GM23338 (cell line): ENCODE data around the gene USF2. TPM values are rescaled to one million over a fixed set of nuclear protein-coding genes. Genes with fewer than 3 reads are reported as not detected.

ENCODE experiments used
- ATAC-seq: fragments of 200-7000 bp; cut with Tn5 transposase; 3 replicates; pipeline ENCODE4 v1.9.1; 2020
- DNase-seq: peaks from one replicate; pipeline ENCODE4 v3.0.0-alpha.2; 2015; ENCODE audit warnings: low spot score
- H2AFZ ChIP-seq: fragments of 200-600 bp; sonication (generic); 2 replicates; pipeline ENCODE4 v1.8.0; 2016; ENCODE audit warnings: antibody characterized with exemption, mild to moderate bottlenecking, moderate library complexity
- H3F3A ChIP-seq: fragments of 200-600 bp; sonication (generic); replicated peaks from 2 replicates; pipeline ENCODE4 v1.8.0; 2017; ENCODE audit warnings: antibody characterized with exemption, mixed run types, low read depth
- H3K27ac ChIP-seq: fragments of 200-600 bp; sonication (generic); 2 replicates; pipeline ENCODE4 v1.6.1; 2016; ENCODE audit warnings: low read depth
- H3K27me3 ChIP-seq: fragments of 200-600 bp; sonication (generic); 2 replicates; pipeline ENCODE4 v1.8.0; 2016; ENCODE audit warnings: mild to moderate bottlenecking, mixed run types, moderate library complexity; ENCODE audit not compliant: insufficient read depth
- H3K36me3 ChIP-seq: fragments of 200-600 bp; sonication (generic); 2 replicates; pipeline ENCODE4 v1.8.0; 2016; ENCODE audit warnings: mild to moderate bottlenecking; ENCODE audit not compliant: insufficient read depth
- H3K4me1 ChIP-seq: fragments of 200-600 bp; sonication (generic); 2 replicates; pipeline ENCODE4 v1.8.0; 2016; ENCODE audit warnings: mild to moderate bottlenecking, moderate library complexity; ENCODE audit not compliant: insufficient read depth
- H3K4me2 ChIP-seq: fragments of 200-600 bp; sonication (generic); 2 replicates; pipeline ENCODE4 v1.7.1; 2017; ENCODE audit warnings: mixed run types
- H3K4me3 ChIP-seq: fragments of 200-600 bp; sonication (generic); 2 replicates; pipeline ENCODE4 v1.6.1; 2016; ENCODE audit warnings: mixed run types
- H3K79me2 ChIP-seq: fragments of 200-600 bp; sonication (generic); replicated peaks from 2 replicates; pipeline ENCODE4 v1.8.0; 2017; ENCODE audit warnings: mild to moderate bottlenecking; ENCODE audit not compliant: insufficient read depth
- H3K9me2 ChIP-seq: fragments of 200-600 bp; sonication (generic); 2 replicates; pipeline ENCODE4 v1.8.0; 2017; ENCODE audit not compliant: insufficient read depth
- H4K20me1 ChIP-seq: fragments of 200-600 bp; sonication (generic); replicated peaks from 2 replicates; pipeline ENCODE4 v1.8.0; 2017; ENCODE audit warnings: mild to moderate bottlenecking; ENCODE audit not compliant: insufficient read depth
- H3K27ac Mint-ChIP-seq: 2 replicates; pipeline ENCODE4 v1.8.0; 2020; ENCODE audit warnings: inconsistent platforms, mild to moderate bottlenecking, moderate library complexity, mixed read lengths
- H3K27me3 Mint-ChIP-seq: 3 replicates; pipeline ENCODE4 v1.8.0; 2022; ENCODE audit warnings: low read depth, mild to moderate bottlenecking, moderate library complexity, mixed read lengths, inconsistent platforms; ENCODE audit not compliant: insufficient read depth, poor library complexity
- H3K36me3 Mint-ChIP-seq: 3 replicates; pipeline ENCODE4 v1.8.0; 2021; ENCODE audit warnings: low read depth, mild to moderate bottlenecking, inconsistent platforms, moderate library complexity, mixed read lengths
- H3K4me1 Mint-ChIP-seq: 3 replicates; pipeline ENCODE4 v1.8.0; 2020; ENCODE audit warnings: mild to moderate bottlenecking, inconsistent platforms, mixed read lengths
- H3K4me3 Mint-ChIP-seq: 3 replicates; pipeline ENCODE4 v1.8.0; 2021; ENCODE audit warnings: moderate library complexity, mild to moderate bottlenecking, inconsistent platforms, mixed read lengths
- H3K9me3 Mint-ChIP-seq: 3 replicates; pipeline ENCODE4 v1.8.0; 2020; ENCODE audit warnings: moderate library complexity, mild to moderate bottlenecking, inconsistent platforms, mixed read lengths
- CREB1 ChIP-seq: fragments of 250-450 bp; sonication (Bioruptor Pico); IDR thresholded peaks from 2 replicates; pipeline ENCODE4 v1.5.0; 2020; ENCODE audit warnings: low read depth, mild to moderate bottlenecking, moderate library complexity
- ETS1 ChIP-seq: IDR thresholded peaks from 2 replicates; pipeline ENCODE4 v1.6.1; 2016; ENCODE audit warnings: antibody characterized with exemption
- EZH2 ChIP-seq: fragments of 200-600 bp; sonication (generic); IDR thresholded peaks from one replicate; pipeline ENCODE4 v1.8.0; 2017; ENCODE audit warnings: antibody characterized with exemption, mild to moderate bottlenecking, low read depth; ENCODE audit not compliant: unreplicated experiment
- STAT1 ChIP-seq: IDR thresholded peaks from one replicate; pipeline ENCODE4 v1.6.1; 2016; ENCODE audit warnings: antibody characterized with exemption; ENCODE audit not compliant: unreplicated experiment
- ZNF331 ChIP-seq: fragments of 250-450 bp; sonication (Bioruptor Pico); IDR thresholded peaks from 2 replicates; pipeline ENCODE4 v1.5.0; 2020; ENCODE audit warnings: low read depth, mild to moderate bottlenecking, moderate library complexity
- ZNF462 ChIP-seq: fragments of 250-450 bp; sonication (Bioruptor Pico); IDR thresholded peaks from 2 replicates; pipeline ENCODE4 v1.5.0; 2020; ENCODE audit warnings: mild to moderate bottlenecking, moderate library complexity
- polyA plus RNA-seq: library from polyadenylated mRNA; unstranded; fragments of >200 nt; fragmentation: Nextera tagmentation; extraction: Ambion mirVana; gene quantifications from 2 replicates; pipeline ENCODE4 v1.2.1, GENCODE V29; 2016
- total RNA-seq: library from RNA; depleted of rRNA; stranded (reverse); fragments of >200 nt; shearing (Covaris generic); gene quantifications from 2 replicates; pipeline ENCODE4 v1.2.3, GENCODE V29; 2014

The USF2 gene
- total and polyA plus RNA-seq, 2 experiments from 2014 or later: 28.9 to 60.5 TPM

GRCh38 chr19:35254341-35255297, 14.1 kb upstream of the USF2 start:
- Histone ChIP-seq H3K9me2 (no peaks in the 10 kb centered on the region), H2AFZ (no peak overlapping the region), H3K4me2 (no peak overlapping the region), H3K79me2 (peaks cover 67% of the 10 kb centered on the region), H3F3A (no peaks in the 10 kb centered on the region), H3K4me1 (peaks cover 5% of the 10 kb centered on the region; the same call in 1 of the 2 replicates), H3K27ac (no peak overlapping the region), H3K36me3 (peaks cover 31% of the 10 kb centered on the region), H3K27me3 (no peaks in the 10 kb centered on the region), H3K4me3 (no peak overlapping the region), H4K20me1 (peaks cover 44% of the 10 kb centered on the region)
- Mint-ChIP-seq H3K4me1 (peaks cover 19% of the 10 kb centered on the region), H3K27me3 (peaks cover 24% of the 10 kb centered on the region), H3K9me3 (no peaks in the 10 kb centered on the region), H3K4me3 (no peak overlapping the region), H3K27ac (no peak overlapping the region; the same call in 1 of the 2 replicates), H3K36me3 (peaks cover 87% of the 10 kb centered on the region)
- DNase-seq (no peak), ATAC-seq (no peak)
- TF ChIP-seq STAT1: no peak
- TF ChIP-seq ZNF331 (CRISPR knock-in tag): no peak
- TF ChIP-seq ZNF462 (CRISPR knock-in tag): no peak
- TF ChIP-seq EZH2: no peak
- TF ChIP-seq CREB1: no peak
- TF ChIP-seq ETS1: no peak
